Heart right ventricle (tissue), 16 donors: ENCODE results near the gene FN3K. TPM values are rescaled to one million over a fixed set of nuclear protein-coding genes. Genes with fewer than 3 reads are reported as not detected.

Source experiments
- ATAC-seq, 8 donors: fragments of 200-7000 bp; cut with Tn5 transposase; one replicate each; pipeline ENCODE4 v1.9.1; 2020; ENCODE audit warnings: mild to moderate bottlenecking in 8 of 8, moderate library complexity in 8 of 8, moderate number of reproducible peaks in 1 of 8
- DNase-seq, 2 donors: peaks; one replicate each; pipeline ENCODE4 v3.0.0-alpha.2; 2020
- H3K27ac ChIP-seq, 10 donors: fragments of 200-600 bp; sonication (generic) in 2 of 10; one replicate each; pipeline versions ENCODE4 v1.5.0 to v1.8.0; 2020 to 2022; ENCODE audit warnings: mild to moderate bottlenecking in 3 of 10
- H3K27me3 ChIP-seq, 7 donors: fragments of 200-600 bp; one replicate each; pipeline ENCODE4 v1.8.0; 2021 to 2022; ENCODE audit warnings: mild to moderate bottlenecking in 2 of 7
- H3K36me3 ChIP-seq, 9 donors: fragments of 200-600 bp; sonication (generic) in 1 of 9; one replicate each; pipeline versions ENCODE4 v1.5.0 to v1.8.0; 2020 to 2022; ENCODE audit warnings: mild to moderate bottlenecking in 2 of 9
- H3K4me1 ChIP-seq, 9 donors: fragments of 200-600 bp; sonication (generic) in 1 of 9; one replicate each; pipeline versions ENCODE4 v1.5.0 to v1.8.0; 2020 to 2022; ENCODE audit warnings: mild to moderate bottlenecking in 4 of 9
- H3K4me3 ChIP-seq, 10 donors: fragments of 200-600 bp; sonication (generic) in 2 of 10; one replicate each; pipeline versions ENCODE4 v1.5.0 to v1.8.0; 2020 to 2022; ENCODE audit warnings: mild to moderate bottlenecking in 7 of 10, moderate library complexity in 2 of 10
- H3K9me3 ChIP-seq, 11 donors: fragments of 200-600 bp in 10 of 11; sonication (generic) in 2 of 11; one replicate each; pipeline versions ENCODE4 v1.5.0 to v1.8.0; 2013 to 2022; ENCODE audit warnings: mild to moderate bottlenecking in 2 of 11, control low read depth in 1 of 11, moderate library complexity in 1 of 11
- CTCF ChIP-seq, 9 donors: fragments of 200-600 bp; sonication (generic) in 2 of 9; IDR thresholded peaks; one replicate each; pipeline versions ENCODE4 v1.5.0 to v1.8.0; 2021 to 2022; ENCODE audit warnings: antibody characterized with exemption in 9 of 9, mild to moderate bottlenecking in 5 of 9, moderate library complexity in 1 of 9
- WGBS, 2 donors: extraction: QIAGEN DNeasy Blood & Tissue Kit; methylation state at CpG; one replicate each; pipeline ENCODE4 v1.1.7; 2013; ENCODE audit warnings: inconsistent platforms in 1 of 2; 5-methylcytosine and 5-hydroxymethylcytosine counted together
- intact Hi-C, 10 donors: fragments of 100-400 bp; cut with DNase I; formaldehyde crosslinking; loops; one replicate each; pipeline versions ENCODE4 v1.11.1 to v1.14.2; 2022
- polyA plus RNA-seq, 2 donors: library from polyadenylated mRNA; stranded (reverse); fragments of 200-250 nt; gene quantifications; one replicate each; pipeline ENCODE4 v1.2.3, GENCODE V29; 2013
- total RNA-seq, 10 donors: library from RNA; stranded (reverse); fragmentation: NEBNext Ultra II Directional in 3 of 10; extraction: Animal tissue kit (Norgen Biotek cat#: 25700) in 3 of 10; gene quantifications; one replicate each; pipeline versions ENCODE4 v1.2.1 to v1.2.4, GENCODE V29; 2021 to 2023
- donor health status: Arrhythmogenic right ventricular cardiomyopathy.
- donor health status: ischemic (EF 13 %, LVEDD 7.1; RV severe dilation, severe dysfunction).
- donor health status: healthy with polysubstance abuse.
- donor health status: DM: no; HTN: yes; CAD: no.
- donor health status: DM: no; HTN: no; CAD: no.
- donor health status: ischemic (EF 25% LVEDD 6.9; RV normal size, moderate dysfunction).
- donor health status: ischemic (EF 25% LVEDD 5.7; RV mildly dilated, moderate dysfunction).
- donor health status: healthy.
- donor health status: DM: yes; HTN: yes; CAD: no.
- donor health status: Ischemic cardiomyopathy.
- donor health status: ischemic (EF 35%, LVEDD 5.7; RV mildly dilated, moderate dysfunction).
- donor health status: nonischemic (EF 11% LVEDD 7.7; RV severe dilation, severe dysfunction).
- donor health status: DM: yes; HTN: yes; CAD: no.
- donor health status: PGD.
- donor health status: ischemic (EF 29% LVEDD 5.4; RV normal size, mild dysfunction).
- donor health status: nonischemic (EF 23%, LVEDD 6.1; RV moderate dilation, normal function).

Gene FN3K
- total and polyA plus RNA-seq, 12 donors, result 48.4 to 115 (median 90.7) TPM

GRCh38 chr17:82791532-82791931 lies 56.1 kb downstream of the FN3K start:
- peaks cover 0 to 15% (median 0%) of the 10 kb centered on the region in 9 donors for H3K36me3 ChIP-seq
- H3K4me1 ChIP-seq, result peaks cover 0 to 41% (median 20%) of the 10 kb centered on the region in 9 donors
- no peak for TF ChIP-seq CTCF (IDR thresholded peaks at IDR 0.05)
- ATAC-seq (no peak), DNase-seq (no peak)
- H3K27ac ChIP-seq, result no peak overlapping the region
- H3K4me3 ChIP-seq, result no peak overlapping the region
- 78 to 83% methylated on average over 12 of the region's 12 CpGs for WGBS, 2 donors
- no peaks in the 10 kb centered on the region for H3K27me3 ChIP-seq
- no peaks in the 10 kb centered on the region for H3K9me3 ChIP-seq
- intact Hi-C loops, result no loop called here

- ATAC-seq, result no peak
- no peak for TF ChIP-seq CTCF (IDR thresholded peaks at IDR 0.05)
These were observed 58.7 kb downstream of the FN3K start for GRCh38 chr17:82793974-82794630.

GRCh38 chr17:82794781-82795482 lies 59.5 kb downstream of the FN3K start:
- DNase-seq (peak in 1 of 2 donors; percentile 49), ATAC-seq (peak; percentile 56 to 90 (median 80))
- 58 to 66% methylated on average over 18 of the region's 18 CpGs for WGBS, 2 donors
- Histone ChIP-seq H3K9me3 (no peaks in the 10 kb centered on the region), H3K27ac (peak overlapping the region; percentile 57 to 86 (median 72)), H3K4me3 (no peak overlapping the region), H3K27me3 (no peaks in the 10 kb centered on the region), H3K4me1 (peaks cover 0 to 28% (median 20%) of the 10 kb centered on the region in 9 donors), H3K36me3 (peaks cover 0 to 41% (median 0%) of the 10 kb centered on the region in 9 donors)
- no peak for TF ChIP-seq CTCF (IDR thresholded peaks at IDR 0.05)
- intact Hi-C loops, result loop anchor here in 1 of 10 donors (5.0 kb wide), 1 partner anchor 37 kb away; no protein-coding TSS in a partner anchor

More at GRCh38 chr17:82793974-82794630, 58.7 kb downstream of the FN3K start:
- H3K4me3 ChIP-seq, result no peak overlapping the region
- peak overlapping the region in 6 of 10 donors; percentile 58 to 86 (median 70) for H3K27ac ChIP-seq
- H3K27me3 ChIP-seq, result no peaks in the 10 kb centered on the region
- 76 to 77% methylated on average over 15 of the region's 15 CpGs for WGBS, 2 donors
- intact Hi-C loops, result no loop called here
- no peaks in the 10 kb centered on the region for H3K9me3 ChIP-seq
- H3K4me1 ChIP-seq, result peaks cover 0 to 29% (median 20%) of the 10 kb centered on the region in 9 donors
- no peak for DNase-seq
- peaks cover 0 to 34% (median 0%) of the 10 kb centered on the region in 9 donors for H3K36me3 ChIP-seq

- H3K4me3 ChIP-seq, result no peak overlapping the region
- H3K9me3 ChIP-seq, result no peaks in the 10 kb centered on the region
- DNase-seq, result no peak
- peaks cover 0 to 48% (median 0%) of the 10 kb centered on the region in 9 donors for H3K36me3 ChIP-seq
- peak overlapping the region; percentile 18 to 86 (median 72) for H3K27ac ChIP-seq
- ATAC-seq, result peak in 6 of 8 donors; percentile 7 to 47 (median 20)
- intact Hi-C loops, result loop anchor here in 1 of 10 donors (5.0 kb wide), 1 partner anchor 37 kb away; no protein-coding TSS in a partner anchor
- WGBS, 2 donors, result 71 to 80% methylated on average over 14 of the region's 14 CpGs
- no peak for TF ChIP-seq CTCF (IDR thresholded peaks at IDR 0.05)
- peaks cover 0 to 28% (median 20%) of the 10 kb centered on the region in 9 donors for H3K4me1 ChIP-seq
- H3K27me3 ChIP-seq, result no peaks in the 10 kb centered on the region
These were observed 60.2 kb downstream of the FN3K start for GRCh38 chr17:82795615-82796014.
